Panc1 (cell line): ENCODE data around the gene SND1. TPM values are rescaled to one million over a fixed set of nuclear protein-coding genes. Genes with fewer than 3 reads are reported as not detected.

Experiments
- ATAC-seq: fragments of 200-7000 bp; cut with Tn5 transposase; 2 replicates; pipeline ENCODE4 v1.9.1; 2020; ENCODE audit warnings: mild to moderate bottlenecking, moderate library complexity
- BruUV-seq: library from RNA; stranded (reverse); fragments of 400-500 nt; replicated peaks from 2 replicates; lab custom pipeline; 2021; lab: Mats Ljungman, UMichigan
- CTCF ChIA-PET: fragments of 300-600 bp; sonication (Branson Sonifier 250); formaldehyde crosslinking; loops from one replicate; lab custom pipeline; 2022; ENCODE audit warnings: antibody characterized with exemption; lab: Charles Lee
- POLR2A ChIA-PET: fragments of 300-600 bp; sonication (Branson Sonifier 250); formaldehyde crosslinking; loops from one replicate; lab custom pipeline; 2022; ENCODE audit warnings: antibody characterized with exemption; lab: Charles Lee
- DNase-seq: peaks from one replicate; pipeline ENCODE4 v3.0.0-alpha.2; 2010; ENCODE audit warnings: low read depth, low spot score
- H3K27ac ChIP-seq: 2 replicates; pipeline ENCODE4 v1.5.1; 2011; ENCODE audit warnings: mild to moderate bottlenecking, low read length, inconsistent platforms
- H3K27me3 ChIP-seq: fragments of 200-500 bp; sonication (Bioruptor generic); 2 replicates; pipeline ENCODE4 v1.6.0; 2014; ENCODE audit warnings: low read length, inconsistent platforms; ENCODE audit not compliant: control insufficient read depth, insufficient read depth
- H3K36me3 ChIP-seq: fragments of 200-500 bp; sonication (Bioruptor generic); 2 replicates; pipeline ENCODE4 v1.5.1; 2014; ENCODE audit warnings: inconsistent platforms, mild to moderate bottlenecking, low read length, moderate library complexity; ENCODE audit not compliant: control insufficient read depth, insufficient read depth
- H3K4me1 ChIP-seq: 2 replicates; pipeline ENCODE4 v1.5.1; 2011; ENCODE audit warnings: inconsistent platforms, mild to moderate bottlenecking, low read length, moderate library complexity; ENCODE audit not compliant: control insufficient read depth, insufficient read depth
- H3K4me3 ChIP-seq, 2 experiments: 2 replicates each; pipeline ENCODE4 v1.5.1; 2011 to 2012; ENCODE audit warnings: low read depth in 2 of 2, low read length in 2 of 2, mild to moderate bottlenecking in 2 of 2, inconsistent platforms in 1 of 2, moderate library complexity in 1 of 2
- H3K9me3 ChIP-seq: fragments of 200-500 bp; sonication (Bioruptor generic); 2 replicates; pipeline ENCODE4 v1.5.1; 2014; ENCODE audit warnings: low read depth, mild to moderate bottlenecking, inconsistent platforms, low read length, moderate library complexity; ENCODE audit not compliant: control insufficient read depth, insufficient read depth
- CTCF ChIP-seq: fragments of 450-650 bp; IDR thresholded peaks from 2 replicates; pipeline ENCODE4 v1.5.1; 2017; ENCODE audit warnings: mild to moderate bottlenecking
- POLR2AphosphoS5 ChIP-seq: IDR thresholded peaks from 2 replicates; pipeline ENCODE4 v1.6.1; 2012; ENCODE audit warnings: mild to moderate bottlenecking, low read depth, low read length, moderate library complexity
- REST ChIP-seq, 2 experiments: IDR thresholded peaks; 2 replicates each; pipeline ENCODE4 v1.6.1; 2011 to 2012; ENCODE audit warnings: low read depth in 2 of 2, control low read depth in 1 of 2, low read length in 1 of 2, mild to moderate bottlenecking in 1 of 2, moderate library complexity in 1 of 2; ENCODE audit not compliant: insufficient read depth in 1 of 2
- SIN3A ChIP-seq: IDR thresholded peaks from 2 replicates; pipeline ENCODE4 v1.6.1; 2012; ENCODE audit warnings: low read depth, mild to moderate bottlenecking, low read length, moderate library complexity, borderline replicate concordance; ENCODE audit not compliant: insufficient read depth
- TCF7L2 ChIP-seq: IDR thresholded peaks from 2 replicates; pipeline ENCODE4 v1.6.1; 2011; ENCODE audit warnings: mild to moderate bottlenecking, low read depth, low read length, inconsistent platforms
- in situ Hi-C: cut with HindIII; loops from 2 replicates; pipeline ENCODE4 v1.10.0; 2016; ENCODE audit warnings: low sequenced_read_pairs, low pct_unique_long_range_greater_than_20kb
- intact Hi-C: fragments of 100-400 bp; cut with micrococcal nuclease; formaldehyde crosslinking; loops from one replicate; pipeline ENCODE4 v1.10.0; 2022; ENCODE audit not compliant: unreplicated experiment
- total RNA-seq: library from RNA; stranded (reverse); gene quantifications from one replicate; pipeline ENCODE4 v1.2.1, GENCODE V29; 2021; ENCODE audit not compliant: unreplicated experiment

The SND1 gene
- total RNA-seq, 1 experiment from 2014 or later, result 176 TPM

GRCh38 chr7:127791446-127792189, 139.6 kb downstream of the SND1 start:
- in situ Hi-C loops, result no loop called here
- DNase-seq, result no peak
- intact Hi-C loops, result no loop called here
- ChIA-PET POLR2A (no interaction called here), CTCF (no interaction called here)
- BruUV-seq, result no TSS peak
- ATAC-seq, result no peak
- Histone ChIP-seq H3K36me3 (no peaks in the 10 kb centered on the region), H3K27ac (no peak overlapping the region), H3K27me3 (no peaks in the 10 kb centered on the region), H3K4me1 (no peaks in the 10 kb centered on the region), H3K9me3 (no peaks in the 10 kb centered on the region), H3K4me3 (no peak overlapping the region)
- TF ChIP-seq CTCF, result no peak
- no peak for TF ChIP-seq TCF7L2
- TF ChIP-seq POLR2AphosphoS5, result no peak
- no peak for TF ChIP-seq REST (IDR thresholded peaks at IDR 0.05; ENCODE audit: insufficient read depth in 1 of 2, low read depth in 2 of 2, low read length in 1 of 2)

- ChIA-PET POLR2A (no interaction called here), CTCF (interaction anchor here (0.5 kb wide), 1 partner anchor 12 kb away, joined by 11 read pairs; no protein-coding TSS in a partner anchor)
- TF ChIP-seq CTCF, result peak; percentile 82
- no peak for TF ChIP-seq SIN3A
- DNase-seq (peak; percentile 33), ATAC-seq (peak; percentile 65; the same call in 1 of the 2 replicates)
- no peaks in the 10 kb centered on the region for H3K36me3 ChIP-seq
- BruUV-seq, result no TSS peak
- H3K27ac ChIP-seq, result no peak overlapping the region
- in situ Hi-C loops, result no loop called here
- H3K9me3 ChIP-seq, result no peaks in the 10 kb centered on the region
- H3K4me3 ChIP-seq, result no peak overlapping the region
- H3K4me1 ChIP-seq, result no peaks in the 10 kb centered on the region
- H3K27me3 ChIP-seq, result no peaks in the 10 kb centered on the region
- intact Hi-C loops, result no loop called here
Observed at GRCh38 chr7:127792528-127793342, 140.7 kb downstream of the SND1 start.
